ENCODE results near the gene ARHGAP4. TPM values are rescaled to one million over a fixed set of nuclear protein-coding genes. Genes with fewer than 3 reads are reported as not detected.

Gene ARHGAP4
- polyA plus RNA-seq, 3 donors = 51.5 to 508 (median 64.4) TPM

- H3K4me1 ChIP-seq (ENCODE audit: control insufficient read depth in 1 of 2, insufficient read depth in 2 of 2, low read length in 2 of 2) = peaks cover 45 to 63% of the 10 kb centered on the region in 2 donors
- peak overlapping the region; percentile 79 to 93 for H3K4me3 Mint-ChIP-seq
- peak overlapping the region in 5 of 7 donors; percentile 35 to 96 (median 90) for H3K27ac Mint-ChIP-seq
These were observed 18.7 kb upstream of the ARHGAP4 start for GRCh38 chrX:153944800-153945150.

DNA sequence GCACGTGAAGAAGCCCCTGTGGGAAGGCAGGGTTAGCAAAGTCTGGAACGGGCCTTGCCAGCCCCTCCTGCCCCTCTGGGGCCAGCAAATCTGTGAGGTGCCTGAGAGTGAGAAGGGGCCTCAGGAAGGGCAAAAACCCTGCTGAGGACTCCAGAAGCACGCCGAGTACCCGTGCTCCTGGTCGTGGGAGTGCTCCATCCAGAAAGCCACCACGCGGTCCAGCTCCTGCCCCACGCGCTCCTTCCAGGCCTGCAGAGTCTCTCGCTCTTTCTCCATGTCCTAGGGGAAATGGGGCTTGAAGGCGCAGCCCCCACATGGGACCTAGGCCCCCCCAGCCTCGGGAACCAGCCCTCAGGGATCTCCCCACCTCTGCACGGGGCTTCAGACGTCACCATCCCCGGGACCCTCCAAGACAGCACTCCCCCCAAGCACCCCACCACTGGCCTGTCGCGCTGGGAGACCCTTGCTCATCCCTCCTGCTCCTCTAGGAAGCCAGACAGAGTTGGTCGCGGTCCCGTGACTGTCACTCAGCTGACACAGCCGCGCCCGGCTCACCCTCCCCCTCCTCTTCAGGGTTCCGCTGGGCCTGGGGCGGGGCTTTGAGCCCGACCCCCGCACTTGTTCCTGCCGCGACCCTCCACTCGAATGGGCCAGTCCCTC lies 18.2 kb upstream of the ARHGAP4 start, which contains the start of gene RENBP:
Gene RENBP (minus strand): TSS at position 504 of the 660 bp plus-strand sequence. CDS start 33 bp downstream, at position 471.
- H3K4me1 ChIP-seq (ENCODE audit: control insufficient read depth in 1 of 2, insufficient read depth in 2 of 2, low read length in 2 of 2) = peaks cover 45 to 63% of the 10 kb centered on the region in 2 donors
- peak within 1 kb of the TSS; percentile 61 for H2AFZ ChIP-seq (ENCODE audit: insufficient read depth, low read depth, low read length, poor library complexity, severe bottlenecking)
- H3K36me3 Mint-ChIP-seq = peaks cover 10 to 29% of the 10 kb centered on the region in 2 donors
- H3K9ac ChIP-seq (ENCODE audit: insufficient read depth, low read length, poor library complexity, severe bottlenecking) = peak within 1 kb of the TSS; percentile 77
- H3K27ac Mint-ChIP-seq = peak within 1 kb of the TSS; percentile 76 to 96 (median 92)
- H3K27ac ChIP-seq (ENCODE audit: low read depth in 1 of 2, low read length in 2 of 2) = peak within 1 kb of the TSS; percentile 72 to 90
- peak; percentile 60 to 67 (median 66) for DNase-seq
- H4K20me1 ChIP-seq (ENCODE audit: insufficient read depth, low read length) = peaks cover 62% of the 10 kb centered on the region
- H3K36me3 ChIP-seq (replicated peaks in 1 of 2; ENCODE audit: control insufficient read depth in 1 of 2, insufficient read depth in 2 of 2, low read length in 2 of 2) = peaks cover 19 to 20% of the 10 kb centered on the region in 2 donors
- H3K79me2 ChIP-seq (ENCODE audit: insufficient read depth, low read length) = peaks cover 28% of the 10 kb centered on the region
- peak within 1 kb of the TSS; percentile 39 to 80 (median 80) for H3K4me3 ChIP-seq (replicated peaks in 1 of 3; ENCODE audit: low read depth in 2 of 3, low read length in 3 of 3)
- H3K4me3 Mint-ChIP-seq = peak within 1 kb of the TSS; percentile 79 to 93
- peaks cover 0 to 12% (median 0%) of the 10 kb centered on the region in 7 donors for H3K9me3 Mint-ChIP-seq
- H3K9me3 ChIP-seq (replicated peaks in 1 of 2; ENCODE audit: control insufficient read depth in 1 of 2, insufficient read depth in 1 of 2, low read length in 2 of 2) = no peaks in the 10 kb centered on the region
- H3K4me2 ChIP-seq (replicated peaks; ENCODE audit: extremely low read depth, low read length, poor library complexity, severe bottlenecking) = peak within 1 kb of the TSS; percentile 78
- no peak for TF ChIP-seq CTCF (IDR thresholded peaks at IDR 0.05)
- peaks cover 42% of the 10 kb centered on the region for H3K4me1 Mint-ChIP-seq
- no peaks in the 10 kb centered on the region for H3K27me3 ChIP-seq (ENCODE audit: control insufficient read depth in 2 of 2, insufficient read depth in 2 of 2, low read length in 2 of 2)
- intact Hi-C loops (cut with micrococcal nuclease) = no loop called here
- WGBS (ENCODE audit: insufficient coverage) = 4% methylated on average over 16 of the region's 31 CpGs
- peaks cover 0 to 32% (median 1%) of the 10 kb centered on the region in 3 donors for H3K27me3 Mint-ChIP-seq (ENCODE audit: low read depth in 3 of 3)

More at GRCh38 chrX:153944800-153945150, 18.7 kb upstream of the ARHGAP4 start:
- no peaks in the 10 kb centered on the region for H3K27me3 ChIP-seq (ENCODE audit: control insufficient read depth in 2 of 2, insufficient read depth in 2 of 2, low read length in 2 of 2)
- H3K79me2 ChIP-seq (ENCODE audit: insufficient read depth, low read length) = peaks cover 28% of the 10 kb centered on the region
- no peak for DNase-seq
- peaks cover 19 to 20% of the 10 kb centered on the region in 2 donors for H3K36me3 ChIP-seq (replicated peaks in 1 of 2; ENCODE audit: control insufficient read depth in 1 of 2, insufficient read depth in 2 of 2, low read length in 2 of 2)
- Mint-ChIP-seq H3K36me3 (peaks cover 12 to 29% of the 10 kb centered on the region in 2 donors), H3K9me3 (peaks cover 0 to 12% (median 0%) of the 10 kb centered on the region in 7 donors), H3K4me1 (peaks cover 43% of the 10 kb centered on the region), H3K27me3 (ENCODE audit: low read depth in 3 of 3) (peaks cover 0 to 28% (median 1%) of the 10 kb centered on the region in 3 donors)
- H3K4me3 ChIP-seq (replicated peaks in 1 of 3; ENCODE audit: low read depth in 2 of 3, low read length in 3 of 3) = peak overlapping the region; percentile 39 to 80 (median 80)
- H2AFZ ChIP-seq (ENCODE audit: insufficient read depth, low read depth, low read length, poor library complexity, severe bottlenecking) = peak overlapping the region; percentile 61
- no peak for TF ChIP-seq CTCF (IDR thresholded peaks at IDR 0.05)
- H3K9me3 ChIP-seq (replicated peaks in 1 of 2; ENCODE audit: control insufficient read depth in 1 of 2, insufficient read depth in 1 of 2, low read length in 2 of 2) = no peaks in the 10 kb centered on the region
- H3K27ac ChIP-seq (ENCODE audit: low read depth in 1 of 2, low read length in 2 of 2) = peak overlapping the region; percentile 38 to 90
- intact Hi-C loops (cut with micrococcal nuclease) = no loop called here
- 60% methylated on average over 1 of the region's 6 CpGs for WGBS (ENCODE audit: insufficient coverage)
- peaks cover 62% of the 10 kb centered on the region for H4K20me1 ChIP-seq (ENCODE audit: insufficient read depth, low read length)
- peak overlapping the region; percentile 77 for H3K9ac ChIP-seq (ENCODE audit: insufficient read depth, low read length, poor library complexity, severe bottlenecking)
- H3K4me2 ChIP-seq (replicated peaks; ENCODE audit: extremely low read depth, low read length, poor library complexity, severe bottlenecking) = peak overlapping the region; percentile 78
